Keratinocyte (primary cell): ENCODE data around the gene SMAP1. TPM values are rescaled to one million over a fixed set of nuclear protein-coding genes. Genes with fewer than 3 reads are reported as not detected.
"Not testable (repeated sequence)": the region's sequence is repeated elsewhere in the genome, so short reads cannot be mapped to it uniquely, and the experiment has no call there.

Experiments
- DNase-seq: peaks from one replicate; pipeline ENCODE4 v3.0.0-alpha.2; 2011; ENCODE audit warnings: low read depth, missing footprints, low spot score
- FAIRE-seq: peaks from 2 replicates; lab custom pipeline; 2011; peaks lifted over from hg19 to GRCh38; lab: Jason Lieb, UNC
- H2AFZ ChIP-seq: 2 replicates; pipeline ENCODE4 v1.6.0; 2012; ENCODE audit warnings: low read length, control low read depth, inconsistent platforms; ENCODE audit not compliant: control insufficient read depth
- H3K27ac ChIP-seq: 2 replicates; pipeline ENCODE4 v1.5.1; 2011; ENCODE audit warnings: low read length; ENCODE audit not compliant: control insufficient read depth, insufficient read depth
- H3K27me3 ChIP-seq: 3 replicates; pipeline ENCODE4 v1.6.0; 2011; ENCODE audit warnings: low read length; ENCODE audit not compliant: control insufficient read depth, insufficient read depth; ENCODE audit errors: extremely low read depth
- H3K36me3 ChIP-seq, 2 experiments: 2 replicates in 1 of 2; 3 replicates in 1 of 2; pipeline ENCODE4 v1.5.1; 2011; ENCODE audit warnings: low read length in 2 of 2, mild to moderate bottlenecking in 1 of 2; ENCODE audit not compliant: control insufficient read depth in 2 of 2, insufficient read depth in 2 of 2; ENCODE audit errors: extremely low read depth in 1 of 2
- H3K4me1 ChIP-seq: 3 replicates; pipeline ENCODE4 v1.5.1; 2011; ENCODE audit warnings: low read length; ENCODE audit not compliant: control insufficient read depth, insufficient read depth; ENCODE audit errors: extremely low read depth
- H3K4me2 ChIP-seq: 3 replicates; pipeline ENCODE4 v1.6.0; 2011; ENCODE audit warnings: low read depth, low read length; ENCODE audit not compliant: control insufficient read depth, insufficient read depth; ENCODE audit errors: extremely low read depth
- H3K4me3 ChIP-seq, 3 experiments: fragments of 200-600 bp in 1 of 3; sonication (generic) in 1 of 3; 2 replicates in 2 of 3; 3 replicates in 1 of 3; pipeline ENCODE4 v1.5.1; 2011 to 2016; ENCODE audit warnings: low read length in 3 of 3, mild to moderate bottlenecking in 3 of 3, control low read depth in 2 of 3, inconsistent platforms in 1 of 3, low read depth in 1 of 3, mixed read lengths in 1 of 3, mixed run types in 1 of 3, moderate library complexity in 1 of 3; ENCODE audit not compliant: control insufficient read depth in 2 of 3, insufficient read depth in 2 of 3; ENCODE audit errors: extremely low read depth in 1 of 3
- H3K79me2 ChIP-seq: 2 replicates; pipeline ENCODE4 v1.6.0; 2012; ENCODE audit warnings: low read length; ENCODE audit not compliant: control insufficient read depth, insufficient read depth
- H3K9ac ChIP-seq: 3 replicates; pipeline ENCODE4 v1.6.0; 2011; ENCODE audit warnings: low read length; ENCODE audit not compliant: control insufficient read depth, insufficient read depth; ENCODE audit errors: extremely low read depth
- H3K9me1 ChIP-seq: 3 replicates; pipeline ENCODE4 v1.6.0; 2011; ENCODE audit warnings: low read length; ENCODE audit not compliant: control insufficient read depth, insufficient read depth; ENCODE audit errors: extremely low read depth
- H3K9me3 ChIP-seq: 2 replicates; pipeline ENCODE4 v1.5.1; 2012; ENCODE audit warnings: low read depth, low read length; ENCODE audit not compliant: control insufficient read depth
- H4K20me1 ChIP-seq: 3 replicates; pipeline ENCODE4 v1.6.0; 2011; ENCODE audit warnings: low read length; ENCODE audit not compliant: control insufficient read depth, insufficient read depth; ENCODE audit errors: extremely low read depth
- EZH2 ChIP-seq: IDR thresholded peaks from one replicate; pipeline ENCODE4 v1.6.1; 2012; ENCODE audit warnings: inconsistent platforms, mild to moderate bottlenecking, low read length, moderate library complexity
- dilution Hi-C: fragments of 300-500 bp; cut with MboI; formaldehyde crosslinking; loops from one replicate; pipeline ENCODE4 v1.7.0; 2020; ENCODE audit warnings: low sequenced_read_pairs; ENCODE audit not compliant: extremely low pct_ligation_motif_present
- polyA plus RNA-seq, 5 experiments: library from polyadenylated mRNA; depleted of rRNA in 3 of 5; stranded (reverse) in 3 of 5; stranded (forward) in 1 of 5; unstranded in 1 of 5; fragments of >200 nt; gene quantifications; 1 replicate in 1 of 5; 2 replicates in 3 of 5; 3 replicates in 1 of 5; pipeline versions ENCODE4 v1.2.1 to v1.2.3, GENCODE V29; 2011 to 2012; ENCODE audit warnings: missing spikeins in 2 of 5, low read depth in 1 of 5, low replicate concordance in 1 of 5
- TF ChIP-seq, protein P1 (sequence below), 3 experiments: IDR thresholded peaks in 1 of 3; conservative IDR thresholded peaks in 1 of 3; optimal IDR thresholded peaks in 1 of 3; 2 replicates in 2 of 3; 3 replicates in 1 of 3; pipeline versions ENCODE3 to v1.5.1; 2011; ENCODE audit warnings: low read length in 3 of 3, mild to moderate bottlenecking in 3 of 3, moderate library complexity in 2 of 3, control low read depth in 1 of 3, inconsistent platforms in 1 of 3; ENCODE audit not compliant: insufficient read depth in 2 of 3; ENCODE audit errors: extremely low read depth in 1 of 3

SMAP1 gene
- polyA plus RNA-seq, 1 donor (not counting 4 experiments of a cell fraction or from before 2014, with no cell fraction given) = 16.5 TPM

DNA sequence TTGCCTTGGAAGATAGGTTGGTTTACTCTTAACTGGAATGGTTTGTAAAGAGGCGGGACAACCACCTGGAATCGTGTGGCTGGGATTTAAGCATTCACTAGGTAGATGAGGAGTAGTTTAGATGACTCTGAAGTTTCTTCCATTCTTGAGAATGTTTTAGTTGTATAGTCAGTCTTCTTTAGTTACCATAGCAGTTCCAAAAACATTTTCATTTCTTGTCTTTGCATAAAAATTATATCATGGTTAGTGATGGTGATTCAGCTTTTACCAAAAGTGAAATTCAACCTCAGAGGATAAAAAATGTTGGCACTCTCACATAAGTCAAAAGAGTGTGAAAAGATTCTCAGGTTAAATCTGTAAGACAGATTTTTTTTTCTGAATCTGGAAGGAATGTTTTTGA is 70.3 kb downstream of the SMAP1 start:
- TF ChIP-seq, protein P1, sequence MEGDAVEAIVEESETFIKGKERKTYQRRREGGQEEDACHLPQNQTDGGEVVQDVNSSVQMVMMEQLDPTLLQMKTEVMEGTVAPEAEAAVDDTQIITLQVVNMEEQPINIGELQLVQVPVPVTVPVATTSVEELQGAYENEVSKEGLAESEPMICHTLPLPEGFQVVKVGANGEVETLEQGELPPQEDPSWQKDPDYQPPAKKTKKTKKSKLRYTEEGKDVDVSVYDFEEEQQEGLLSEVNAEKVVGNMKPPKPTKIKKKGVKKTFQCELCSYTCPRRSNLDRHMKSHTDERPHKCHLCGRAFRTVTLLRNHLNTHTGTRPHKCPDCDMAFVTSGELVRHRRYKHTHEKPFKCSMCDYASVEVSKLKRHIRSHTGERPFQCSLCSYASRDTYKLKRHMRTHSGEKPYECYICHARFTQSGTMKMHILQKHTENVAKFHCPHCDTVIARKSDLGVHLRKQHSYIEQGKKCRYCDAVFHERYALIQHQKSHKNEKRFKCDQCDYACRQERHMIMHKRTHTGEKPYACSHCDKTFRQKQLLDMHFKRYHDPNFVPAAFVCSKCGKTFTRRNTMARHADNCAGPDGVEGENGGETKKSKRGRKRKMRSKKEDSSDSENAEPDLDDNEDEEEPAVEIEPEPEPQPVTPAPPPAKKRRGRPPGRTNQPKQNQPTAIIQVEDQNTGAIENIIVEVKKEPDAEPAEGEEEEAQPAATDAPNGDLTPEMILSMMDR (optimal IDR thresholded peaks at IDR 0.05 in 1 of 3, IDR thresholded peaks at IDR 0.05 in 1 of 3, conservative IDR thresholded peaks at IDR 0.05 in 1 of 3; ENCODE audit: extremely low read depth in 1 of 3, insufficient read depth in 2 of 3, low read length in 3 of 3) = no peak
- no peak for TF ChIP-seq EZH2
- dilution Hi-C loops = no loop called here
- Histone ChIP-seq H3K27me3 (no peaks in the 10 kb centered on the region), H3K79me2 (no peaks in the 10 kb centered on the region), H4K20me1 (no peaks in the 10 kb centered on the region), H3K9me1 (no peaks in the 10 kb centered on the region), H3K4me1 (no peaks in the 10 kb centered on the region), H3K27ac (no peak overlapping the region), H3K36me3 (no peaks in the 10 kb centered on the region), H3K4me3 (no peak overlapping the region), H3K4me2 (no peak overlapping the region), H3K9ac (no peak overlapping the region), H2AFZ (no peak overlapping the region), H3K9me3 (no peaks in the 10 kb centered on the region)
- FAIRE-seq (no peak), DNase-seq (no peak)

DNA sequence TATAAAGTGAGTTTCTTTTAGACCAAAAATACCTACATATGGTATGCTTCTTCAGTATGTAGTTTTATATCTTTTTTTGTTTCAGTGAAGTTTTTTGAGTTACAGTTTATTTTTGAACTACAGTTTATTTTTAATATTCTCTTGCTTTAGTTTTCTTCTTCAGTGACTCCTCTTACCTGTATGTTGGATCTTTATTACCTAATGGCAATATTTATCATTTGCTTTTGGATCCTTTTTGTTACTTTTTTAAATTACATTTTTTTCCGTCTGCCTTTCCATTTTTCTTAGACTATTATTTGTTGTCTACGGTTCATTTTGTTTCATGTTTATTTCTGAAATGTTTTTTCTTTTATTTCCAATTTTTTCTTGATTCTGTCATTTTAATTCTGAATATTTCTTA is 71.9 kb downstream of the SMAP1 start:
- Histone ChIP-seq H3K27ac (no peak overlapping the region), H3K9ac (no peak overlapping the region), H2AFZ (no peak overlapping the region), H3K36me3 (no peaks in the 10 kb centered on the region), H3K4me3 (no peak overlapping the region), H3K27me3 (no peaks in the 10 kb centered on the region), H3K9me3 (no peaks in the 10 kb centered on the region), H3K9me1 (no peaks in the 10 kb centered on the region), H3K79me2 (no peaks in the 10 kb centered on the region), H3K4me2 (no peak overlapping the region), H4K20me1 (no peaks in the 10 kb centered on the region), H3K4me1 (no peaks in the 10 kb centered on the region)
- no peak for DNase-seq
- dilution Hi-C loops = no loop called here
- FAIRE-seq = no peak
- TF ChIP-seq EZH2 = no peak
- TF ChIP-seq, protein P1 (optimal IDR thresholded peaks at IDR 0.05 in 1 of 3, IDR thresholded peaks at IDR 0.05 in 1 of 3, conservative IDR thresholded peaks at IDR 0.05 in 1 of 3; ENCODE audit: extremely low read depth in 1 of 3, insufficient read depth in 2 of 3, low read length in 3 of 3) = no peak

DNA sequence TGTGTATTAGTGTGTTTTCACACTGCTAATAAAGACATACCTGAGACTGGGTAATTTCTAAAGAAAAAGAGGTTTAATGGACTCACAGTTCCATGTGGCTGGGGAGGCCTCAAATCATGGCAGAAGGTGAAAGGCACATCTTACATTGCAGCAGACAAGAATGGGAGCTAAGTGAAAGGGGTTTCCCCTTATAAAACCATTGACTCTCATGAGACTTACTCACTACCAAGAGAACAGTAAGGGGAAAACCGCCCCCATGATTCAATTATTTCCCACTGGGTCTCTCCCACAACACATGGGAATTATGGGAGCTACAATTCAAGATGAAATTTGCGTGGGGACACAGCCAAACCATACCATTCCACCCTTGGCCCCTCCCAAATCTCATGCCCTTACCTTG is 73.1 kb downstream of the SMAP1 start:
- H3K9me3 ChIP-seq, H3K27ac ChIP-seq, H3K36me3 ChIP-seq, H3K4me3 ChIP-seq, H3K27me3 ChIP-seq, H3K4me1 ChIP-seq, DNase-seq, FAIRE-seq, H3K79me2 ChIP-seq, dilution Hi-C loops, H2AFZ ChIP-seq, H3K9me1 ChIP-seq, H3K9ac ChIP-seq, H4K20me1 ChIP-seq, H3K4me2 ChIP-seq: not testable (repeated sequence)

GRCh38 chr6:70742462-70742861 is 74.8 kb downstream of the SMAP1 start:
- H3K36me3 ChIP-seq, dilution Hi-C loops, H3K9me3 ChIP-seq, H3K27ac ChIP-seq, H3K4me1 ChIP-seq, H3K79me2 ChIP-seq, H4K20me1 ChIP-seq, H3K27me3 ChIP-seq, DNase-seq, H3K9me1 ChIP-seq, H2AFZ ChIP-seq, H3K4me2 ChIP-seq, H3K9ac ChIP-seq, FAIRE-seq, H3K4me3 ChIP-seq: not testable (repeated sequence)
